Measurements from ENCODE around the gene NAV3. TPM values are rescaled to one million over a fixed set of nuclear protein-coding genes. Genes with fewer than 3 reads are reported as not detected.
"Not testable (repeated sequence)": the region's sequence is repeated elsewhere in the genome, so short reads cannot be mapped to it uniquely, and the experiment has no call there.

NAV3 gene
- polyA plus RNA-seq, 6 donors from 2014 or later: not detected

DNA sequence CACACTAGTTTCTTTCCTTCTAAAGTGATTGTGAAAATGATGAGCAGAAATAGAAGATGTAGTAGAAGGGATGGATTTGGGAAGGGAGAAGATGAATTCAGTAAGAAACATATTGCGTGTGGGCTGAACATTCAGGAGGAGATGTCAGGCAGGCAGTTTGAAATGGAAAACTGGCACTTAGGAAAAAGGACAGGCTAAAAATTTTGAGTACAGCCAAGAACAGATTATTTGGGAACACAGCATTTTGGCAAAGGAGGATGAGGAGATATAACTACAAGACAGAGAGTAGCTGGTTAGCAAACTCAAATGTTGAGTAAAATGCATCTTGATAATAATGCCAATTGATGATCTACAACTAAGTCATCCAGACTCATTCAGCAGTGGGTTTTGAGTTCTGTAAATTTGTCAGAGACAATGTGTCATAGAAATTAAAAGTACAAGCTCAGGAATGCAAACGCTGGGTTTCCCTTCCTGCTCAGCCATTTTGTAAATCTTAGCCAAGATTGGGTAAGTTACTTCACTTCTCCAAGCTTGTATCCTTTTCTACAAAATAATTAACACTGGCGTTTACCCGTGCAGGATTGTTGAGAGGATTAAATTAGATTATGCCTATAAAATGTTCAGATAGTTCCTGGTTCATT, 255.0 kb downstream of the NAV3 start:
- ATAC-seq (ENCODE audit: low read depth in 2 of 2): no peak
- Mint-ChIP-seq H3K36me3 (no peaks in the 10 kb centered on the region), H3K27ac (no peak overlapping the region), H3K4me3 (no peak overlapping the region), H3K27me3 (no peaks in the 10 kb centered on the region), H3K4me1 (no peaks in the 10 kb centered on the region), H3K9me3 (no peaks in the 10 kb centered on the region)
- no peak for DNase-seq

DNA sequence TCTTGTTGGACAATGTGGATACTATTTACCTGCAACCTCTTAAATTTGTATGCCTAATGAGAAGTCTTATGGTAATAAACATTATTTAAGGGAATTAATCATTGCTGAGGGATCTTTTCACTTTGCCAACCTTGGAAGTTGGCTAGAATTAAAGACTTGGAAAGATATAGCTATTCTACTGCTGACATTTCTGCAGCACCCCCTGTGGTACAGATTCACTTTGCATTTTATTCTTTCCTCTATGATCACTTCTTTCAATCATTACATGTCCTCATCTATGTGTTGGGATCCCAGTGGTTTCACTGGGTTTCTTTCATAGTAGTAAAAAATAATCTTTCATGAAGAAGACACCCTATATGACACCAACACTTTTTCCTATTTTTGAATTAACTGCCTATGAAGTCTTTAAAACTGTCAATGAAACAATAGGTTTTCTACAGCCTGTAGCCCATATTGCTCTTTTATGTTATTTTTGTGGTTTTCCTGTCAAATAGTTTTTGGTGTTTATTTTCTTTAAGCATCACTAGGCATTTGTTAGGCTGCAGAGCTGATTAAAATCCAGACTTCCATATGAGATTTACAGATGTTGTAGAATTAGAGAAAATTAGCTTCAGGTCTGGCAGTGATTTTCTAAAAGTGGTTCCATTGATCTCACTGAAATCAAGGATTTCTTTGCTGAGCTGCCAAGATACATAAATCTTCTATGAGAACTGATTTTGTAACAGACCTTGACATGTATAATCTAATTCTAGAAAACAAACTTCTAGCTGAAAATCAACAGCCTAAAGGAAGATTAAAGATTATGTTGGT, 256.1 kb downstream of the NAV3 start:
- no peaks in the 10 kb centered on the region for H3K4me1 Mint-ChIP-seq
- H3K36me3 Mint-ChIP-seq: no peaks in the 10 kb centered on the region
- H3K9me3 Mint-ChIP-seq: peaks cover 0 to under 1% (median 0%) of the 10 kb centered on the region in 7 donors
- ATAC-seq (ENCODE audit: low read depth in 2 of 2) (no peak), DNase-seq (no peak)
- H3K27me3 Mint-ChIP-seq: no peaks in the 10 kb centered on the region
- H3K4me3 Mint-ChIP-seq: no peak overlapping the region
- H3K27ac Mint-ChIP-seq: no peak overlapping the region

DNA sequence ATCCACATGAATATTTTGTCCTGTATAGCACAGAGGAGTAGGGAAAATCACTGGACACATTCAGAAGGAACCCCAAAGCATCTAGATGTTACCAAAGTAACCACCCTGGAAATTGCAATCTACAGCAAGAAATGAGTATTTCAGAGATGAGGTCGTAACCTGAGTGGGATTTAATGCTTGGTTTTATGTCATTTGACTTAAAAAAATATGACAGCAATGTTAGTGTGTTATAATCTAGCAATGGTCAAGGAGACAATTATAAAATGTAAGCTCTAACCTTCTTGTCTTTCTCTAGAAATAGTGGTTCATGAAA, 256.6 kb downstream of the NAV3 start:
- Mint-ChIP-seq H3K4me1 (no peaks in the 10 kb centered on the region), H3K4me3 (no peak overlapping the region), H3K36me3 (no peaks in the 10 kb centered on the region), H3K9me3 (peaks cover 0 to 5% (median 0%) of the 10 kb centered on the region in 7 donors), H3K27ac (no peak overlapping the region), H3K27me3 (no peaks in the 10 kb centered on the region)
- ATAC-seq (ENCODE audit: low read depth in 2 of 2) (no peak), DNase-seq (no peak)

DNA sequence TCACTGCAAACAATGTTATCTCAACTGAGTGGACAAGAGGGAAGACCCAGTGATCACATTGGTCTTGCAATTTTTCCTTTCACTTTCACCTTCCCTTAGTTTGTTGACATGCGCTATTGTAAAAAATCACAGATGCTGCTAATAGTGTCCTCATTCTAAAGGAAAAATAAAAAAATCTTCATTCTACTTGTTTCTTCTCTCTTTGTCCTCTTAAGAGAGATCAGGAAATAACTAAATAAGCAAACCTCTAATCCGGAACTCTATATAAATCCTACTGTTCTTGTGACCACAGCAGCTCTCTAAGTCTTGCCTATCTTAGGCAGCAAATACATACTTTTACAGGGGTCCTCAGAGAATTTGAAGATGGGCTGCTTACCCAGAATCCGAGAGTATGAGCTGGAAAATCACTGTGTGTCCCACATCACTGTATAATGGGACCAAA, 257.7 kb downstream of the NAV3 start:
- Mint-ChIP-seq H3K4me3 (no peak overlapping the region), H3K4me1 (no peaks in the 10 kb centered on the region), H3K9me3 (peaks cover 0 to 5% (median 0%) of the 10 kb centered on the region in 7 donors), H3K27me3 (no peaks in the 10 kb centered on the region), H3K27ac (no peak overlapping the region), H3K36me3 (no peaks in the 10 kb centered on the region)
- DNase-seq (no peak), ATAC-seq (ENCODE audit: low read depth in 2 of 2) (no peak)

DNA sequence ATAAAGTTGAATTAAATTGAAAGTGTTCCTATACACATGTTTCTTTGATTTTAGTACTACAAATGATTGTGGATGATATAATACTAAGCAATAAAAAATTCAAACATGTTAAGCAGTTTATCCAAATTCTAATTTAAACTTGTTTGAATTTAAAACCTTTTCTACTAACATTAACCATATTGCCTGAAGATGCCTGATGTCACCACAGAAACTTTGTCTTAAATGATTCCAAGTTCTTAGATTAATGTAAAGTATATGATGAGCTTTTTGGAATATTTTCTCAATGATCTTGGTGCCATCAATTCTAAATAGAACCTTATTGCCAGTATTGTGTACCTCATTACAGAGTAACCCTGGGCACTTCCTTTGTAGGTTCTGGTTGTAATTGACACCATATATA, 259.6 kb downstream of the NAV3 start:
- Mint-ChIP-seq H3K27ac (no peak overlapping the region), H3K4me3 (no peak overlapping the region), H3K9me3 (peaks cover 0 to 5% (median under 1%) of the 10 kb centered on the region in 7 donors), H3K4me1 (no peaks in the 10 kb centered on the region), H3K27me3 (no peaks in the 10 kb centered on the region), H3K36me3 (no peaks in the 10 kb centered on the region)
- ATAC-seq (ENCODE audit: low read depth in 2 of 2): no peak
- no peak for DNase-seq

DNA sequence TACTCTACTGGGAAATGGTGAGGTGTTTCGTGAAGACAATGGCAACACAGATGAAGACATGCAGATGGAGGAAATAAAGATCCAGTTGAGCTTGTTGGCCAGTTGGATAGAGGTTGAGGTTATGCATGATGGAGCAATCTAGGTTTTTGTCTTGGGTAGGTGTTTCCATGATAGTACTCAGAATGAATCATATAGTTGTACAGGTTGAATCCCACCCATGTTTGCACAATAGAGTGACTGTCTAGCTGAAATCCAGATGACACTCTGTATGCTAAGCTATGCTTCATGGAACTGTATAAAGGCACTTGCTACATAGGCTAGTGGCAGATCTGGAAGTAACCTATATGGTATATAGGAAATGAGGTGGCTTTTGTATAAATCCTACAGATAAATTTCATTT, 264.9 kb downstream of the NAV3 start:
- Mint-ChIP-seq H3K4me3 (no peak overlapping the region), H3K4me1 (no peaks in the 10 kb centered on the region), H3K36me3 (no peaks in the 10 kb centered on the region), H3K9me3 (peaks cover 0 to 10% (median 1%) of the 10 kb centered on the region in 7 donors), H3K27me3 (no peaks in the 10 kb centered on the region), H3K27ac (no peak overlapping the region)
- ATAC-seq (ENCODE audit: low read depth in 2 of 2) (no peak), DNase-seq (no peak)

DNA sequence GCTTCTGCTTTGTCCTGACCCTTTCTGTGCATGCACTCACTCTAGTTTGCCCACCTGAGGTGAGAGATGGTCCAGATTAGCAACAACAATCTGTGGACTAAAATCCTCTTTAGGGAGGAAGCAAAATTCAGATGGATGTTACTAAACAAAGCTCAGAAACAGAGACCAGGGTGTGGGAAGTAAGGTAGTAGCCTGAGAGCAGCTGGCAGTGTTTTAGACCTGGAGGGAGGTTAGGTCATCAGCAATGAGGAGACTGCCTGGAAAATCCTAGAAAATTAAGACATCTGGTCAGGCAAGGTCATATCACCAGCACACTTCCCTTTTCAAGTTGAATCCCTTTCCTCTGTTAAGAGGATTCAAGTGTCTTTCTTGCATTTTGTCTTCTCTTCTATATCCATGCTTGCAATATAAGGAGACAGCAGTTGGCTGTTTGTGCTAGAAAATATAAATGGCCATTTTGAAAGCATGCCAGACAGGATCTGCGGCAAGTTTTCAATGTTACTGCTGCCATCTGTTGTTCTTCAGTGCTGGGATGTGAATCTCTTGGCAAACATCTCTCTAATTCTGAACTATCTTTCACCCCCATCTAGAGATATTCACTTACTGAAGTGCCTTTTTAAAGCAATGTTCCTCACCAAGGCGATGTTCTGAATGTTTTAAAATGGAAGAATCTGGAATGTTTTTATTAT, 266.4 kb downstream of the NAV3 start:
- no peaks in the 10 kb centered on the region for H3K4me1 Mint-ChIP-seq
- H3K27me3 Mint-ChIP-seq: no peaks in the 10 kb centered on the region
- DNase-seq: no peak
- peak overlapping the region in 1 of 6 donors; percentile 22 for H3K27ac Mint-ChIP-seq
- no peak overlapping the region for H3K4me3 Mint-ChIP-seq
- H3K9me3 Mint-ChIP-seq: peaks cover 0 to 8% (median 2%) of the 10 kb centered on the region in 7 donors
- ATAC-seq (ENCODE audit: low read depth in 2 of 2): no peak
- no peaks in the 10 kb centered on the region for H3K36me3 Mint-ChIP-seq

DNA sequence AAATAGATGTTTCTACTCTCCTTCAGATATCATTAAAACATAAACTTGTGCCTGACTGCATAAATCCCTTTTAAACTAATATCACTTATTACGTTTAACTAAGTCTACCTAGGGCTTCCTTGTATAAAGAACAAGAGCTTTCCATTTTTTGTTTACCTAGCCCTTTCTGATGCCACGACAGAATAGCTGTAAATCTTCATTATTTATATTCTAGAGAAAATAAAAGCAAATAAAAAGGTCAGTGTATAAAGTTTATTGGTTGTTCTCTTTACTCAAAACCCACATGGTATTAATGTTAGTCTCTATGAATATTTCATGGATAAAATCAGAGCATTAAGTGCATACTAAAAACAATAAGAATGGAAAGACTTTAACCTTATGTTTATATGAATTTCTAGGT, 269.1 kb downstream of the NAV3 start:
- DNase-seq (no peak), ATAC-seq (ENCODE audit: low read depth in 2 of 2) (no peak)
- H3K36me3 Mint-ChIP-seq: no peaks in the 10 kb centered on the region
- H3K27ac Mint-ChIP-seq: no peak overlapping the region
- peaks cover 0 to 3% (median 0%) of the 10 kb centered on the region in 3 donors for H3K27me3 Mint-ChIP-seq
- H3K4me1 Mint-ChIP-seq: no peaks in the 10 kb centered on the region
- H3K9me3 Mint-ChIP-seq: peaks cover 0 to 8% (median 2%) of the 10 kb centered on the region in 7 donors
- no peak overlapping the region for H3K4me3 Mint-ChIP-seq

DNA sequence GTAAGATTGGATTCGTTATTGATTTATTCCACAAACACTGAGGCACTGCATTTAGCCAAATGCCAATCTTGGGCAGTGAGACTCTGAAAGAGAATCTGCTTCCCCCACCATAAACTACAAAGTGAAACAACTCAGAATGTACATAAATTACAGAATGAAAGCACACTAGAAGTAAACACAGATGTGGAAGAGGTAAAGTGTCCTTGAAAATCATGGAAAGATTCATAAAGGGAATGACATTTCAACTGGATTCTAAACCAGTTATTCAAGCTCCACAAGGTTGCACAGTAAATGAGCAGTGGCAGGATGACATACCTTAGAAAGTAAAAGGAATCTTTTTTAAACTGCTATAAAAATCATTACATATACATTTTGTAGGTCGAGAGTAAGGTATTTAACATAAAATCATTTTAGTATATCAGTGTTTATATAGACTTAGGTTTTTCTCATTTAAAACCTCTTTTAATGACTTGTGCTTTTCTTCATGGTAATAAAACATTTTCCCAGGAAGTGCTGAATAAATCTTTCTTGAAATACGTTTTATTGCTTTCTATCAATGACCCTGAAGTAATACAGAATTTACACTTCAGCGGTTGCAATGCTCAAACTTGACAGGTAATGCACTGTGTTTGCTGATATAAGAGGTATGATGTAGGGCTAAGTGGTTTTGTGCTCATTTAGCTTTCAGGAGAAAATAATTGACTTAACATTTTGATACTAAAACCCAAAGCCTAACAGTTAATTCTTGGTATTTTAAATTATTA, 270.6 kb downstream of the NAV3 start:
- Mint-ChIP-seq H3K9me3 (peaks cover 0 to 5% (median 2%) of the 10 kb centered on the region in 7 donors), H3K4me3 (no peak overlapping the region), H3K27me3 (peaks cover 0 to 3% (median 0%) of the 10 kb centered on the region in 3 donors), H3K27ac (no peak overlapping the region), H3K4me1 (no peaks in the 10 kb centered on the region), H3K36me3 (no peaks in the 10 kb centered on the region)
- no peak for DNase-seq
- no peak for ATAC-seq (ENCODE audit: low read depth in 2 of 2)

DNA sequence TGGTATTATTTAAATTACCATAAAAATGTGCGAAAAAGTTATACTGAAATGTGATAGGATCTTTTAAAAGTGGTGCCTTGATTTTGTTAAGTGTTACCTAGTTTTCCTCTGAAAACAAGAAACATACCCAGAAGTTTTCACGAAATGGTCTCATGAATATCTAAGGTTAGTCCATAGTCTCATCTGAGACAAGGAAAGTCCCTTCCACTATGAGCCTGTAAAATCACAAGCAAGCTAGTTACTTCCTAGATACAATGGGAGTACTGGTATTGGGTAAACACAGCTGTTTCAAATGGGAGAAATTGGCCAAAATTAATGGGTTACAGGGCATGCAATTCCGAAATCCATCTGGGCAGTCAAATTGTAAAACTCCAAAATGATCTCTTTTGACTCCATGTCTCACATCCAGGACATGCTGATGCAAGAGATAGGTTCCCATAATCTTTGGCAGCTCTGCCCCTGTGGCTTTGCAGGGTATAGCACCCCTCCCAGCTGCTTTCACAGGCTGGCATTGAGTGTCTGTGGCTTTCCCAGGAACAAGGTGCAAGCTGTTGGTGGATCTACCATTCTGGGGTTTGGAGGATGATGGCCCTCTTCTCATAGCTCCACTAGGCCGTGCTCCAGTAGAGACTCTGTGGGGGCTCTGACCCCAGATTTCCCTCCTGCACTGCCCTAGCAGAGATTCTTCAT, 271.4 kb downstream of the NAV3 start:
- DNase-seq (no peak), ATAC-seq (ENCODE audit: low read depth in 2 of 2) (no peak)
- H3K27me3 Mint-ChIP-seq: peaks cover 0 to 3% (median 0%) of the 10 kb centered on the region in 3 donors
- H3K4me3 Mint-ChIP-seq: no peak overlapping the region
- H3K36me3 Mint-ChIP-seq: no peaks in the 10 kb centered on the region
- no peak overlapping the region for H3K27ac Mint-ChIP-seq
- H3K4me1 Mint-ChIP-seq: no peaks in the 10 kb centered on the region
- peaks cover 0 to 4% (median 0%) of the 10 kb centered on the region in 7 donors for H3K9me3 Mint-ChIP-seq

DNA sequence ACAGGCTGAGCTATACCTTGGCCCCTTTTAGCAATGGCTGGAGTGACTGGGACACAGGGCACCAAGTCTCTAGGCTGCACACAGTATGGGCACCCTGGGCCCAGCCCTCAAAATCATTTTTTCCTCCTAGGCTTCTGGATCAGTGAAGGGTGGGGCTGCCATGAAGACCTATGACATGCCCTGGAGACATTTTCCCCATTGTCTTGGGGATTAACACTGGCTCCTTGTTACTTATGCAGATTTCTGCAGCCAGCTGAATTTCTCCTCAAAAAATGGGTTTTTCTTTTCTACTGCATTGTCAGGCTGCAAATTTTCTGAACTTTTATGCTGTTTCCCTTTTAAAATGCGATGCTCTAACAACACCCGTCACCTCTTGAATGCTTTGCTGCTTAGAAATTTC, 272.1 kb downstream of the NAV3 start:
- H3K27ac Mint-ChIP-seq; ATAC-seq (ENCODE audit: low read depth in 2 of 2); H3K4me3 Mint-ChIP-seq; DNase-seq; H3K27me3 Mint-ChIP-seq; H3K4me1 Mint-ChIP-seq; H3K36me3 Mint-ChIP-seq: not testable (repeated sequence)
- H3K9me3 Mint-ChIP-seq: peaks cover 0 to 11% (median 1%) of the 10 kb centered on the region in 7 donors

DNA sequence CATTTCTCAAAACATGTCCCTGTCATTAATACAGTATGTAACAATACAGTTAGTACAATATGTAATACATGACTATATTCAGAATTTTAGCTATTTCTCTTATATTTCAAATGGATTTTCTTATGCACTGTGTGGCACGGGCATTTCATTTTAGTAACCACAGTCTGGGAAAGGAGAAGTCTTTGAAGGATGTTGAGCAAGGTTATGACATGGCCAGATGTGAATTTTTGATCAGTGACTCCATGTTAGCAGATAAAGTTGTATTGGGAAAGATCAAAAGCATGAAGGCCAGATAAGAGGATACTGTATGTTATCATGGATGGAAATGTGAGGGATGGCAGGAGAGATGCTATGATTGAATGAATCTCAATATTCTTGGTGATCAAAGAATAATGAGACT, 285.2 kb downstream of the NAV3 start:
- ATAC-seq (ENCODE audit: low read depth in 2 of 2): no peak
- H3K27ac Mint-ChIP-seq: no peak overlapping the region
- no peak overlapping the region for H3K4me3 Mint-ChIP-seq
- H3K4me1 Mint-ChIP-seq: no peaks in the 10 kb centered on the region
- H3K27me3 Mint-ChIP-seq: no peaks in the 10 kb centered on the region
- H3K36me3 Mint-ChIP-seq: peaks cover 0 to 7% of the 10 kb centered on the region in 2 donors
- peaks cover 7 to 27% (median 14%) of the 10 kb centered on the region in 7 donors for H3K9me3 Mint-ChIP-seq
- DNase-seq: no peak

DNA sequence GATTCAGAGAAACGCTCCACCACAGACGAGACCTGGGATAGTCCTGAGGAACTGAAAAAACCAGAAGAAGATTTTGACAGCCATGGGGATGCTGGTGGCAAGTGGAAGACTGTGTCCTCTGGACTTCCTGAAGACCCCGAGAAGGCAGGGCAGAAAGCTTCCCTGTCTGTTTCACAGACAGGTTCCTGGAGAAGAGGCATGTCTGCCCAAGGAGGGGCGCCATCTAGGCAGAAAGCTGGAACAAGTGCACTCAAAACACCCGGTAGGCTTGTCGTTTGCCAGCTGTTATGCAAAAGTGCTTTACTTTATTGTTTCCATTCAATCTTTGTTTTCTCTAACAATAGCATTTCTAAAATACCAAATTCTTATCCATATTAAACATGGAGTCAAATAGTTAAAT, 287.3 kb downstream of the NAV3 start:
- Mint-ChIP-seq H3K4me1 (no peaks in the 10 kb centered on the region), H3K27me3 (no peaks in the 10 kb centered on the region), H3K36me3 (peaks cover 0 to 7% of the 10 kb centered on the region in 2 donors), H3K27ac (no peak overlapping the region), H3K4me3 (no peak overlapping the region), H3K9me3 (peaks cover 5 to 15% (median 8%) of the 10 kb centered on the region in 7 donors)
- DNase-seq (no peak), ATAC-seq (ENCODE audit: low read depth in 2 of 2) (no peak)
